Astrocyte (in vitro differentiated cells and primary cell): ENCODE data around the gene KEL. TPM values are rescaled to one million over a fixed set of nuclear protein-coding genes. Genes with fewer than 3 reads are reported as not detected.

Experiments
- DNase-seq: peaks from one replicate; pipeline ENCODE4 v3.0.0-alpha.2; 2010; ENCODE audit warnings: low read depth
- FAIRE-seq: peaks from 2 replicates; lab custom pipeline; 2011; peaks lifted over from hg19 to GRCh38; lab: Jason Lieb, UNC
- H2AFZ ChIP-seq: 2 replicates; pipeline ENCODE4 v1.6.0; 2012; ENCODE audit warnings: low read depth, low read length, inconsistent platforms
- H3K27ac ChIP-seq: 2 replicates; pipeline ENCODE4 v1.5.1; 2011; ENCODE audit warnings: low read depth, low read length, inconsistent platforms
- H3K27me3 ChIP-seq: 2 replicates; pipeline ENCODE4 v1.6.0; 2011; ENCODE audit warnings: low read length, inconsistent platforms; ENCODE audit not compliant: insufficient read depth
- H3K36me3 ChIP-seq: 2 replicates; pipeline ENCODE4 v1.5.1; 2011; ENCODE audit warnings: low read length, inconsistent platforms; ENCODE audit not compliant: insufficient read depth
- H3K4me1 ChIP-seq: 2 replicates; pipeline ENCODE4 v1.5.1; 2011; ENCODE audit warnings: low read length, inconsistent platforms; ENCODE audit not compliant: insufficient read depth
- H3K4me2 ChIP-seq: 2 replicates; pipeline ENCODE4 v1.6.0; 2012; ENCODE audit warnings: low read length, inconsistent platforms
- H3K4me3 ChIP-seq: 2 replicates; pipeline ENCODE4 v1.5.1; 2011; ENCODE audit warnings: low read depth, mild to moderate bottlenecking, low read length, inconsistent platforms; ENCODE audit not compliant: insufficient read depth
- H3K79me2 ChIP-seq: 2 replicates; pipeline ENCODE4 v1.6.0; 2012; ENCODE audit warnings: mild to moderate bottlenecking, low read length, inconsistent platforms; ENCODE audit not compliant: insufficient read depth
- H3K9ac ChIP-seq: 2 replicates; pipeline ENCODE4 v1.6.0; 2012; ENCODE audit warnings: mild to moderate bottlenecking, low read length, inconsistent platforms
- H3K9me3 ChIP-seq: 2 replicates; pipeline ENCODE4 v1.5.1; 2012; ENCODE audit warnings: low read depth, mild to moderate bottlenecking, low read length, inconsistent platforms; ENCODE audit not compliant: insufficient read depth
- H4K20me1 ChIP-seq: 2 replicates; pipeline ENCODE4 v1.6.0; 2012; ENCODE audit warnings: low read length, inconsistent platforms; ENCODE audit not compliant: insufficient read depth
- H3K27ac Mint-ChIP-seq: one replicate; pipeline ENCODE4 v1.8.0; 2021; ENCODE audit warnings: mild to moderate bottlenecking, mixed read lengths; ENCODE audit not compliant: unreplicated experiment
- H3K27me3 Mint-ChIP-seq: one replicate; pipeline ENCODE4 v1.8.0; 2021; ENCODE audit warnings: low read depth, mixed read lengths; ENCODE audit not compliant: unreplicated experiment
- H3K36me3 Mint-ChIP-seq: one replicate; pipeline ENCODE4 v1.8.0; 2021; ENCODE audit warnings: low read depth, mixed read lengths; ENCODE audit not compliant: unreplicated experiment
- H3K4me1 Mint-ChIP-seq: one replicate; pipeline ENCODE4 v1.8.0; 2021; ENCODE audit warnings: low read depth, mixed read lengths; ENCODE audit not compliant: unreplicated experiment
- H3K4me3 Mint-ChIP-seq: one replicate; pipeline ENCODE4 v1.8.0; 2021; ENCODE audit warnings: mild to moderate bottlenecking, moderate library complexity, mixed read lengths; ENCODE audit not compliant: unreplicated experiment
- H3K9me3 Mint-ChIP-seq: one replicate; pipeline ENCODE4 v1.8.0; 2021; ENCODE audit warnings: mild to moderate bottlenecking, mixed read lengths; ENCODE audit not compliant: unreplicated experiment
- CTCF ChIP-seq: IDR thresholded peaks from 2 replicates; pipeline ENCODE4 v1.5.1; 2011; ENCODE audit warnings: low read depth, mild to moderate bottlenecking, inconsistent platforms, low read length, moderate library complexity; ENCODE audit not compliant: insufficient read depth
- EZH2 ChIP-seq: IDR thresholded peaks from 2 replicates; pipeline ENCODE4 v1.6.1; 2012; ENCODE audit warnings: mild to moderate bottlenecking, low read length, inconsistent platforms; ENCODE audit not compliant: insufficient read depth
- total RNA-seq: library from RNA; stranded (reverse); gene quantifications from 2 replicates; pipeline ENCODE4 v1.2.1, GENCODE V29; 2021

Gene KEL
- total RNA-seq, 1 donor from 2014 or later, result not detected

DNA sequence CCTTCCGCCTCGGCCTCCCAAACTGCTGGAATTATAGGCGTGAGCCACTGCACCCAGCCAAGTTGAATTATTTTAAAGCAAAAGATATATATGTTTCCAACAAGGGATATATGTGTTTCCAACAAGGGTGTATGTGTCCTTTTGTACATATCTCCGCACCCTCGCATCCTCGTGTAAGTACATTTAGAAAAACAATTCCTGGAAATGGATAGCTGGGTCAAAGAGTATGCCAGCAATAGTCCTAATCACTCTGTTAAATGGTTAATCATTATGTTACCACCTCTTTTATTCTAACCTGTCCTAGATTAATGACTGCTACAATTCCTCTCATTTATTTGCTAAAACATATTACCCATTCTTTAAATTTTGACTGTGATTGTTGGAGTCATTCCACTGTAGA, 36.8 kb upstream of the KEL start:
- no peaks in the 10 kb centered on the region for H3K27me3 Mint-ChIP-seq
- no peaks in the 10 kb centered on the region for H3K79me2 ChIP-seq
- no peak overlapping the region for H2AFZ ChIP-seq

DNA sequence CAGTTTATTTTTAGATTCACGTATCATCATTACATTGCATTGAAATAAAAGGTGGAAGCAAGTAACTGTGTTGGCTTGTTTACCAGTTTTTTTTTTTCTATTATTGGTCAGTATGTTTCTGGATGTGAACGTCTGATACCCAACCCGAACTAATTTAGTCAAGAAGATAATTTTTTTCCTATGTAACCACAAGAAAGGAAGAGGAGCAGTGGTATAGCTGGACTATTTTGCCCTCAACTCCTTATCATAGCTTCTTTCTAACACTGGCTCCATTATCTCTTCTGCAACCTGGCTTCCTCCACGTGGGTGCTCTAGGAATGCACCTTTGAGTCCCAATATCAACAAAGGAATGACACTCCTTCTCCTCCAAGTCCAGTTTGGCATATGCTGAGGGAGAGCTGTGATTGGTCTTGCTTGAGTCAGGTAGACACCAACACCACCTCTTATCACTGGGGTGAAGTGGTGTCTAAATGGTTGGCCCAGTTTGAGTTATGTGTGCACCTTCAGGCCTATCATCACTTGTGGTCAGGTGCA, 35.4 kb upstream of the KEL start:
- Histone ChIP-seq H3K9ac (no peak overlapping the region), H3K4me3 (no peak overlapping the region), H3K9me3 (no peaks in the 10 kb centered on the region), H3K27ac (no peak overlapping the region), H3K4me2 (no peak overlapping the region), H3K79me2 (no peaks in the 10 kb centered on the region), H3K27me3 (no peaks in the 10 kb centered on the region), H3K36me3 (no peaks in the 10 kb centered on the region), H2AFZ (no peak overlapping the region), H4K20me1 (no peaks in the 10 kb centered on the region), H3K4me1 (no peaks in the 10 kb centered on the region)
- no peaks in the 10 kb centered on the region for H3K36me3 Mint-ChIP-seq
- no peak overlapping the region for H3K4me3 Mint-ChIP-seq
- H3K9me3 Mint-ChIP-seq, result no peaks in the 10 kb centered on the region
- TF ChIP-seq CTCF, result no peak
- no peak for TF ChIP-seq EZH2
- DNase-seq, result no peak
- no peaks in the 10 kb centered on the region for H3K27me3 Mint-ChIP-seq
- H3K4me1 Mint-ChIP-seq, result no peaks in the 10 kb centered on the region
- no peak for FAIRE-seq
- H3K27ac Mint-ChIP-seq, result no peak overlapping the region

More for the DNA sequence above, 36.8 kb upstream of the KEL start:
- Histone ChIP-seq H3K36me3 (no peaks in the 10 kb centered on the region), H4K20me1 (no peaks in the 10 kb centered on the region), H3K27me3 (no peaks in the 10 kb centered on the region), H3K9ac (no peak overlapping the region), H3K4me3 (no peak overlapping the region), H3K4me1 (no peaks in the 10 kb centered on the region), H3K9me3 (no peaks in the 10 kb centered on the region), H3K27ac (no peak overlapping the region), H3K4me2 (no peak overlapping the region)
- Mint-ChIP-seq H3K9me3 (no peaks in the 10 kb centered on the region), H3K4me1 (no peaks in the 10 kb centered on the region), H3K4me3 (no peak overlapping the region), H3K36me3 (no peaks in the 10 kb centered on the region), H3K27ac (no peak overlapping the region)
- TF ChIP-seq CTCF, result no peak
- TF ChIP-seq EZH2, result no peak
- no peak for DNase-seq
- FAIRE-seq, result no peak

- no peaks in the 10 kb centered on the region for H3K79me2 ChIP-seq
- no peaks in the 10 kb centered on the region for H3K9me3 ChIP-seq
- H2AFZ ChIP-seq, result no peak overlapping the region
- no peaks in the 10 kb centered on the region for H3K4me1 ChIP-seq
- no peak overlapping the region for H3K4me3 ChIP-seq
- no peaks in the 10 kb centered on the region for H3K27me3 ChIP-seq
- H3K4me2 ChIP-seq, result no peak overlapping the region
- H3K27me3 Mint-ChIP-seq, result no peaks in the 10 kb centered on the region
- DNase-seq, result no peak
- H3K4me3 Mint-ChIP-seq, result no peak overlapping the region
- no peaks in the 10 kb centered on the region for H4K20me1 ChIP-seq
- H3K36me3 Mint-ChIP-seq, result no peaks in the 10 kb centered on the region
- H3K4me1 Mint-ChIP-seq, result no peaks in the 10 kb centered on the region
- H3K9ac ChIP-seq, result no peak overlapping the region
- H3K27ac Mint-ChIP-seq, result no peak overlapping the region
- H3K27ac ChIP-seq, result no peak overlapping the region
- H3K36me3 ChIP-seq, result no peaks in the 10 kb centered on the region
- TF ChIP-seq EZH2, result no peak
- TF ChIP-seq CTCF, result no peak
- no peak for FAIRE-seq
- H3K9me3 Mint-ChIP-seq, result no peaks in the 10 kb centered on the region
Measured at GRCh38 chr7:142992427-142992826, 30.3 kb upstream of the KEL start.
